Tibial nerve (tissue), 4 donors: ENCODE measurements around the gene MRPL17. TPM values are rescaled to one million over a fixed set of nuclear protein-coding genes. Genes with fewer than 3 reads are reported as not detected.

Experiments
- DNase-seq, 2 donors: peaks; one replicate each; pipeline ENCODE4 v3.0.0-alpha.2; 2019; ENCODE audit warnings: low spot score in 2 of 2
- H3K27ac ChIP-seq, 4 donors: fragments of 200-600 bp; sonication (generic) in 3 of 4; one replicate each; pipeline ENCODE4 v1.5.1; 2017 to 2019; ENCODE audit warnings: mild to moderate bottlenecking in 1 of 4
- H3K27me3 ChIP-seq, 2 donors: fragments of 200-600 bp; sonication (generic) in 1 of 2; one replicate each; pipeline versions ENCODE4 v1.5.1 to v1.6.0; 2017 to 2019
- H3K36me3 ChIP-seq, 3 donors: fragments of 200-600 bp; sonication (generic); one replicate each; pipeline ENCODE4 v1.5.1; 2018 to 2019
- H3K4me1 ChIP-seq, 4 donors: fragments of 200-600 bp; sonication (generic) in 3 of 4; one replicate each; pipeline ENCODE4 v1.5.1; 2017 to 2019
- H3K4me3 ChIP-seq, 4 donors: fragments of 200-600 bp; sonication (generic) in 3 of 4; one replicate each; pipeline ENCODE4 v1.5.1; 2017 to 2019; ENCODE audit warnings: mild to moderate bottlenecking in 1 of 4, moderate library complexity in 1 of 4
- H3K9me3 ChIP-seq, 4 donors: fragments of 200-600 bp; sonication (generic) in 3 of 4; one replicate each; pipeline ENCODE4 v1.5.1; 2017 to 2019
- EP300 ChIP-seq, 2 donors: sonication (generic); formaldehyde crosslinking; IDR thresholded peaks; one replicate each; pipeline ENCODE4 v1.6.1; 2017; ENCODE audit warnings: antibody characterized with exemption in 2 of 2, mild to moderate bottlenecking in 1 of 2
- POLR2A ChIP-seq, 2 donors: fragments of 450-650 bp; IDR thresholded peaks; one replicate each; pipeline ENCODE4 v1.6.1; 2017; ENCODE audit warnings: antibody characterized with exemption in 2 of 2, mild to moderate bottlenecking in 2 of 2, moderate library complexity in 2 of 2
- WGBS, 2 donors: methylation state at CpG; one replicate each; pipeline ENCODE4 v1.1.5; 2018; 5-methylcytosine and 5-hydroxymethylcytosine counted together
- total RNA-seq, 4 donors: library from RNA; depleted of rRNA; stranded (reverse); fragments of >200 nt; gene quantifications; one replicate each; pipeline ENCODE4 v1.1.0, GENCODE V29; 2016
- TF ChIP-seq, protein P1 (sequence below), 5 experiments: fragments of 200-600 bp in 3 of 5; fragments of 450-650 bp in 2 of 5; sonication (generic) in 3 of 5; IDR thresholded peaks; one replicate each; pipeline ENCODE4 v1.5.1; 2016 to 2019; ENCODE audit warnings: antibody characterized with exemption in 5 of 5, mild to moderate bottlenecking in 3 of 5, moderate library complexity in 2 of 5

MRPL17 gene
- total RNA-seq, 4 donors from 2014 or later: 17.3 to 24.6 (median 21.6) TPM

DNA sequence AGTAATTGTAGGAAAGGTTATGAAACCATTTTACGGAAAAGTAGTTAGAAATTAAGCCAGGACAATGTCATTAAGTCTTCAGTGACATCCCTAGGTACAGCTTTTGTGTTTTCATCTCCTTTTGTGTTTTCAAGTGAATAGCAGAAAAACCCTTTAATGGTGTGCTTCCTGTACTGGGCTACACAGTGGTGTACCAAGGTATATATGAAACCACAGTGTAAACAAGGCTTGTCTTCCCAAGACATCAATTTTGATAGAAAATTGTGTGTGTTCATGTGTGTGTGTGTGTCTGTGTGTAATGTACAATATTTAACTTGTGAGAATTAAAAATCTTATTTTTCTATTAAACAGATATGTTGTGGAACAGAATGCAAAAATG, 8.9 kb downstream of the MRPL17 start:
- H3K27me3 ChIP-seq: no peaks in the 10 kb centered on the region
- 83 to 87% methylated on average over 1 of the region's 1 CpG for WGBS, 2 donors
- peaks cover 0 to 6% (median 0%) of the 10 kb centered on the region in 4 donors for H3K4me1 ChIP-seq
- H3K9me3 ChIP-seq: no peaks in the 10 kb centered on the region
- DNase-seq: no peak
- peaks cover 0 to under 1% (median 0%) of the 10 kb centered on the region in 3 donors for H3K36me3 ChIP-seq
- no peak for TF ChIP-seq POLR2A (IDR thresholded peaks at IDR 0.05)
- no peak for TF ChIP-seq EP300 (IDR thresholded peaks at IDR 0.05)
- TF ChIP-seq, protein P1, sequence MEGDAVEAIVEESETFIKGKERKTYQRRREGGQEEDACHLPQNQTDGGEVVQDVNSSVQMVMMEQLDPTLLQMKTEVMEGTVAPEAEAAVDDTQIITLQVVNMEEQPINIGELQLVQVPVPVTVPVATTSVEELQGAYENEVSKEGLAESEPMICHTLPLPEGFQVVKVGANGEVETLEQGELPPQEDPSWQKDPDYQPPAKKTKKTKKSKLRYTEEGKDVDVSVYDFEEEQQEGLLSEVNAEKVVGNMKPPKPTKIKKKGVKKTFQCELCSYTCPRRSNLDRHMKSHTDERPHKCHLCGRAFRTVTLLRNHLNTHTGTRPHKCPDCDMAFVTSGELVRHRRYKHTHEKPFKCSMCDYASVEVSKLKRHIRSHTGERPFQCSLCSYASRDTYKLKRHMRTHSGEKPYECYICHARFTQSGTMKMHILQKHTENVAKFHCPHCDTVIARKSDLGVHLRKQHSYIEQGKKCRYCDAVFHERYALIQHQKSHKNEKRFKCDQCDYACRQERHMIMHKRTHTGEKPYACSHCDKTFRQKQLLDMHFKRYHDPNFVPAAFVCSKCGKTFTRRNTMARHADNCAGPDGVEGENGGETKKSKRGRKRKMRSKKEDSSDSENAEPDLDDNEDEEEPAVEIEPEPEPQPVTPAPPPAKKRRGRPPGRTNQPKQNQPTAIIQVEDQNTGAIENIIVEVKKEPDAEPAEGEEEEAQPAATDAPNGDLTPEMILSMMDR (IDR thresholded peaks at IDR 0.05): no peak
- no peak overlapping the region for H3K27ac ChIP-seq
- no peak overlapping the region for H3K4me3 ChIP-seq

DNA sequence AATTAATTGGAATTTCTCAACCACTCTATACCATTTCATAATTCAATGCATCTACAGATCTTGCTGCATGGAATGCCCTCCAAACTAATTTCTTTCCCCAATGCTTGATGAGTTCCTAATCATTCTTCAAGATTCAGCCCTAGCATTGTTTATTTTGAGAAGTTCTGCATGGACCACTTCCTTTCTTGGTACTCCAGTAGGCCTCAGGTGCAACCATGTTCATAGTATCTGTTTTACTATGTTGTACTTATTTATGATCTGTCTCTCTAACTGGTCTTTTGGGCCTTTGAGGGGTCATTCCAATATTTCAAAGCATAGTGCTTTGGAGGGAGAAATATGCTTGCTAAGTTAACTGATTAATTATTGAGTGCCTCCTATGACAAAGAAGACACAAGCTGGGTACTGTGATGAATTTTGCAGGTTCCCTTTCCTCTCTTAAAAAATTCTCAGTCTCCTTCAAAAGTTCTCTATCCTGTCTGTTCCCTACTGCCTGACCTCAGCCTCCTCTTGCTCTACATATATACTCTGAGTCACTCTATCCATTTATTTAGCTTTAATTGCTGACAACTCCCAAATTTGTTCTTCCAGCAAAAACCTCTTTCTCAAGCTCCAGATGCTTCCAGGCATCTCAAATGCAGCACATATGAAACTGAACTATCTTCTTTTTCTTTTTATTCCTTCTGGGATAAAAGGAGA, 9.5 kb downstream of the MRPL17 start:
- DNase-seq: no peak
- no peaks in the 10 kb centered on the region for H3K9me3 ChIP-seq
- H3K27ac ChIP-seq: no peak overlapping the region
- no peaks in the 10 kb centered on the region for H3K36me3 ChIP-seq
- no peak for TF ChIP-seq POLR2A (IDR thresholded peaks at IDR 0.05)
- TF ChIP-seq, protein P1 (IDR thresholded peaks at IDR 0.05): no peak
- no peak for TF ChIP-seq EP300 (IDR thresholded peaks at IDR 0.05)
- H3K27me3 ChIP-seq: no peaks in the 10 kb centered on the region
- no peak overlapping the region for H3K4me3 ChIP-seq
- peaks cover 0 to 6% (median 0%) of the 10 kb centered on the region in 4 donors for H3K4me1 ChIP-seq

DNA sequence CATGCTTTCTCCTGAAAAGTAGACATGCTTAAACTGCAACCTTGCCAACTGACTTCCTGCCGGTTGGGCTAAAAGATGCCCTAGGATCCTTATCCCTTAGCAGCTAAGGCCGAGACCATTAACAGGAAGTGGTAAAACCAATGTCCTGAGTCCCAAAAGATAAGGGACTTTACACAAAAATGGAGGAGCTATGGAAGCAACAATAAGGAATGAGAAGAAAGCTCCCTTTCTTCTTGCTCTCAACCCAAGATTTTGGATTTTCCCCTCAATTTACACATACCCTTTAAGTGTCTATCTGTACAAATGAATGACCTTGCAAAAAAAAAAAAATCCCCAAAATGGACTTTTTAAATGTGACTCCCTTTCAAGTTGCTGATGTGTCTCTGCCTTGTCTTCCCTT, 11.1 kb downstream of the MRPL17 start:
- Histone ChIP-seq H3K27me3 (no peaks in the 10 kb centered on the region), H3K36me3 (no peaks in the 10 kb centered on the region), H3K9me3 (no peaks in the 10 kb centered on the region), H3K27ac (no peak overlapping the region), H3K4me3 (no peak overlapping the region), H3K4me1 (peaks cover 0 to 6% (median 0%) of the 10 kb centered on the region in 4 donors)
- WGBS, 2 donors: 82 to 86% methylated on average over 2 of the region's 2 CpGs
- no peak for DNase-seq
- TF ChIP-seq EP300 (IDR thresholded peaks at IDR 0.05) (no peak), POLR2A (IDR thresholded peaks at IDR 0.05) (no peak)
- TF ChIP-seq, protein P1 (IDR thresholded peaks at IDR 0.05): no peak

DNA sequence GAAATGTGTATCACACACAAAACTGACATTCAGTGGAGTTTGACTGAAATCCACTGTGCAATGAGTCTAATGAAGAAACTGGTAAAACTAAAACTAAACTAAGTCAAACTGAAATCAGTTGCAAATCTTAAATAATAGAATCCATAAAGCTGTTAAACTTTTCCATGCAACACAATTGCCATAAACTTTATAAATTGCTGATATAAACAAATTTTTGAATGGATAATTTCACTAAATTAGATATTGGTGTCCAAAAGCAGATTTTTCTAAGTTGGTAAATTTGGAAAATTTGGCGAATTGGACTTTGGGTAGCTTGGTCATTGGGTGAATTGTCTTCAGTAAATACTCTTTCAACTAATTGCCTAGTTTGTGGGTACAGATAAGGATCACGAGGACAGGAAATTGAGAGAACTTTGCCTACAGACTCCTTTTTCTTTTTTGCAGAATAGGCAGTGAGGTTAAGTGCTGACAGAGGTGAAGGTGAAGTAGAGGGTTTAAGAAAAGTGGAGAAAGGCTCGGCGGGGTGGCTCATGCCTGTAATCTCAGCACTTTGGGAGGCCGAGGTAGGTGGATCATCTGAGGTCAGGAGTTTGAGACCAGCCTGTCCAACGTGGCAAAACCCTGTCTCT, 12.8 kb downstream of the MRPL17 start:
- Histone ChIP-seq H3K27ac (no peak overlapping the region), H3K4me1 (peaks cover 0 to 6% (median 0%) of the 10 kb centered on the region in 4 donors), H3K9me3 (no peaks in the 10 kb centered on the region), H3K27me3 (no peaks in the 10 kb centered on the region), H3K4me3 (no peak overlapping the region), H3K36me3 (no peaks in the 10 kb centered on the region)
- no peak for DNase-seq
- WGBS, 2 donors: 79 to 81% methylated on average over 6 of the region's 6 CpGs
- TF ChIP-seq EP300 (IDR thresholded peaks at IDR 0.05): no peak
- TF ChIP-seq, protein P1 (IDR thresholded peaks at IDR 0.05): no peak
- TF ChIP-seq POLR2A (IDR thresholded peaks at IDR 0.05): no peak

DNA sequence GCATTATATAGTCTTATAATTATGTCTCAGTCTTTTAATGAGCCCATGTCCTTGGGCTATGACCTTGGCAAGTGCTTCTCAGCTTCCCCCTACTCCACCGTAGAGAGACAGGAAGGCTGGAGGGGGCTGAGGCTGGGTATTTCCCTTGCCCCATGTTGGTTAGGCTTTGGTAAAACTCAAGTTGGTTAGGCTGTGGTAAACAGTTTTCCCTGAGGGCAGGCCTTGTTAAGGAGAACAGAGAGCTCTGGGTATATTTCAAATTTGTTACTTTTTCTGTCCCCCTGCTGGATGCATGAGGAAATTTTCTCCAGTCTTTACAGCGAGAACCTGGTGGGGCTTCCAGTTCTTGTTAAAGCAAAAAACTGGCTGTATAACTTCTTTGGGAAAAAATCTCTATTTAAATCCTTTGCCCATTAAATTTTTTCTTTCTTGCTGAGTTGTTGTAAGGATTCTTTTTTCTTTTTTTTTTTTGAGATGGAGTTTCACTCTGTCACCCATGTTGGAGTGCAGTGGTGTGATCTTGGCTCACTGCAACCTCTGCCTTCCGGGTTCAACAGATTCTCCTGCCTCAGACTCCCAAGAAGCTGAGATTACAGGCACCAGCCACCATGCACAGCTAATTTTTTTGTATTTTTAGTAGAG, 15.3 kb downstream of the MRPL17 start:
- DNase-seq: no peak
- Histone ChIP-seq H3K27me3 (no peaks in the 10 kb centered on the region), H3K27ac (no peak overlapping the region), H3K9me3 (no peaks in the 10 kb centered on the region), H3K4me3 (no peak overlapping the region), H3K36me3 (no peaks in the 10 kb centered on the region), H3K4me1 (no peaks in the 10 kb centered on the region)
- TF ChIP-seq, protein P1 (IDR thresholded peaks at IDR 0.05): peak; percentile 33 to 58 (median 52)
- no peak for TF ChIP-seq POLR2A (IDR thresholded peaks at IDR 0.05)
- WGBS, 2 donors: 68 to 72% methylated on average over 3 of the region's 3 CpGs
